ENCODE data around the gene BLTP2.

GRCh38 chr17:28662527-28662829 lies 17.5 kb upstream of the BLTP2 start:
- TF ChIP-seq CTCF (IDR thresholded peaks at IDR 0.05) (no peak), ZFX (IDR thresholded peaks at IDR 0.05; ENCODE audit: borderline replicate concordance) (no peak)

All from 22Rv1 (cell line).